ENCODE measurements around the gene GPN2. TPM values are rescaled to one million over a fixed set of nuclear protein-coding genes. Genes with fewer than 3 reads are reported as not detected.

GPN2 gene
- total RNA-seq, 1 donor from 2014 or later: 46.4 TPM

DNA sequence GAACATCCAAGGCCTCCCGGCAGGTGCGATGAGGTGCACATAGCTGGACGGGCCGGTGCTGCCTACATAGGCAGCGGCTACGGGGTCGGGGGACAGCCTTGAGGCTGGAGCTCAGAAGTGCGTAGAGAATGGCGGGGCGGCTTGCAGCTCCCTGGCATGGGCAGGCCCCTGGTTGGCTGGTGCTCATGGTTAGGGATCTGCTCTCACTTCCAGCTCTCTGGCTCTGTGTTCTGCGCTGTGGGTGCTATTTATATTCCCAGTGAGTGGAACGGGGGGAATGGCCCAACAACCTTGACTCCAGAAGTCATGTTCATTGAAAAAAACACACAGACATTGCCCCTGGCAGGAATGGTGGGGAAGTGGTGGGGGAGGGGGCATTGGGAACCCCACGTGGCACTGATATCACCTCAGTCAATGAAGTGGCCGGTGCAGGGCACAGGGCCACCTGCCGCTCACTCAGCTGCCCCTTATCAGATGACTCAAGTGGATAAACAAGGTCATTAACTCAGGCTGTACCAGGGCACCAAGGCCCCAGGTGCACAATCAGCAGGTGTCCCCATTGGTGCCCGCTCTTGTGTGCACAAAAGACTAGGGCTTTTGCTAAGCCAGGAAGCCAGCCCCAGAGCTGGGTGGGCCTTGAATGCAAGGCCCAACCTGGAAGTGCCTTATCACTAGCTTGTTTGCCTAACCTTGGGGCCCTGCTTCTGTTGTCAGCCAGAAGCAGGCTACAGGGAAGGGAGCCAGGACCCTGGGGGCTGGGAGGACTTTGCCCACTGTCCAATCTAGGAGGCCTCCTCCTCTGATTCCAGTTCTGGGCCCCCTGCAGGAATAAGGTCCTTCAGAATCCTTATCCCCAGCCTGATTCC, 23.9 kb upstream of the GPN2 start, which contains the start of gene NR0B2:
Gene NR0B2, minus strand, starts transcription at position 222 of the 866 bp plus-strand sequence. Its CDS starts 35 bp downstream, at position 187.
- intact Hi-C loops (cut with micrococcal nuclease): no loop called here
- H3K27ac Mint-ChIP-seq: no peak within 1 kb of the TSS
- H3K4me3 Mint-ChIP-seq: no peak within 1 kb of the TSS
- H3K4me1 Mint-ChIP-seq (ENCODE audit: low read depth): no peaks in the 10 kb centered on the region
- H3K27me3 Mint-ChIP-seq (ENCODE audit: insufficient read depth): peaks cover 11% of the 10 kb centered on the region
- DNase-seq (ENCODE audit: low spot score): no peak
- no peaks in the 10 kb centered on the region for H3K36me3 Mint-ChIP-seq (ENCODE audit: low read depth)
- H3K9me3 Mint-ChIP-seq: no peaks in the 10 kb centered on the region

DNA sequence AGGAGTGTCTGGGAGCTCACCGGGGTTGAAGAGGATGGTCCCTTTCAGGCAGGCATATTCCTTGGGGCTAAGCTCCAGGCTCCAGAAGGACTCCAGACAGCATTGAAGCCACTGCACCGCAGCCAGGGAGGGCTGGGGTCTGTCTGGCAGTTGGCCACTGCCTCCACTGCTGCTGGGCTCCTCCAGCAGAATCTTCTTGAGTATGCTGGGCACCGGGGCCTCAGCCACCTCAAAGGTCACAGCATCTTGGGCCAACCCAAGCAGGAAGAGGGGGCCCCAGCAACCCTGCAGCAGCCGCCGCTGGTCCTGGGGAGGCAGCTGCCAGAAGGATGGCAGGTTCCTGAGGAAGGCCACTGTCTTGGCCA, 23.3 kb upstream of the GPN2 start:
- Mint-ChIP-seq H3K4me3 (no peak overlapping the region), H3K27ac (no peak overlapping the region), H3K9me3 (no peaks in the 10 kb centered on the region), H3K4me1 (ENCODE audit: low read depth) (no peaks in the 10 kb centered on the region), H3K36me3 (ENCODE audit: low read depth) (no peaks in the 10 kb centered on the region), H3K27me3 (ENCODE audit: insufficient read depth) (peaks cover 11% of the 10 kb centered on the region)
- intact Hi-C loops (cut with micrococcal nuclease): no loop called here
- DNase-seq (ENCODE audit: low spot score): no peak

- Mint-ChIP-seq H3K27me3 (ENCODE audit: insufficient read depth) (peaks cover 13% of the 10 kb centered on the region), H3K27ac (no peak overlapping the region), H3K4me3 (no peak overlapping the region), H3K4me1 (ENCODE audit: low read depth) (no peaks in the 10 kb centered on the region), H3K9me3 (no peaks in the 10 kb centered on the region), H3K36me3 (ENCODE audit: low read depth) (no peaks in the 10 kb centered on the region)
- intact Hi-C loops (cut with micrococcal nuclease): no loop called here
- no peak for DNase-seq (ENCODE audit: low spot score)
Measured at GRCh38 chr1:26912147-26912490, 22.0 kb upstream of the GPN2 start.

DNA sequence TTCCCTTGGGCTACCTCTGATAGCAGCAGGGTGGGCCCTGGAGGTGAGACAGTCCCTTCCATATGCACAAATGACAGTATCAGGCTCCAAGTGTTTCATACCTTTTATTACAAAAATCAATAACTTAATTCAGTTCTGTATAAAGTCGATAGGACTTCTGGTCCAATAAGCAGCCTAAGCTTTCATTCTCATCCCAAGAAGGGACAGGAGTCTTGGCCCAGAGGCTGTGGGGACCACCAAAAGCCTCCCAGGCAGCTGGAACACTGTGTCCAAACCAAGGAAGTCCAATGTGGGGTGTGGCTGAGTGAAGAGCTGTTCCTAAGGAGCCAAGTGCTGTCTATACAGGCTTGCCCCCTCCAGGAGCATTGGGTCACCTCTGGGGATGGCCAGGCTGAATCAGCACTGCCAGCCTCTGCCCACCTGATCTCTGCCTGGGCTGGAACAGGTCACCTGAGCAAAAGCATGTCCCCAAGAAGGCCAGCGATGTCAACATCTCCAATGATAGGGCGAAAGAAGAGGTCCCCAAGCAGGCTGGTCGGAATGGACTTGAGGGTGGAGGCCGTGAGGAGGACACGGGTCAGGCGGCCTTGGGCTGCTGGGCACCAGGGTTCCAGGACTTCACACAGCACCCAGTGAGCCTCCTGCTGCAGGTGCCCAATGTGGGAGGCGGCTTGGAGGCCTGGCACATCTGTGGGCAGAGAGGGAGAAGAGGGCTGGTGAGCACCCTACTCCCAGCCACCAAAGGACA, 21.5 kb upstream of the GPN2 start:
- intact Hi-C loops (cut with micrococcal nuclease): no loop called here
- H3K27ac Mint-ChIP-seq: no peak overlapping the region
- no peaks in the 10 kb centered on the region for H3K9me3 Mint-ChIP-seq
- H3K4me1 Mint-ChIP-seq (ENCODE audit: low read depth): no peaks in the 10 kb centered on the region
- DNase-seq (ENCODE audit: low spot score): no peak
- peaks cover 13% of the 10 kb centered on the region for H3K27me3 Mint-ChIP-seq (ENCODE audit: insufficient read depth)
- H3K36me3 Mint-ChIP-seq (ENCODE audit: low read depth): no peaks in the 10 kb centered on the region
- H3K4me3 Mint-ChIP-seq: no peak overlapping the region

DNA sequence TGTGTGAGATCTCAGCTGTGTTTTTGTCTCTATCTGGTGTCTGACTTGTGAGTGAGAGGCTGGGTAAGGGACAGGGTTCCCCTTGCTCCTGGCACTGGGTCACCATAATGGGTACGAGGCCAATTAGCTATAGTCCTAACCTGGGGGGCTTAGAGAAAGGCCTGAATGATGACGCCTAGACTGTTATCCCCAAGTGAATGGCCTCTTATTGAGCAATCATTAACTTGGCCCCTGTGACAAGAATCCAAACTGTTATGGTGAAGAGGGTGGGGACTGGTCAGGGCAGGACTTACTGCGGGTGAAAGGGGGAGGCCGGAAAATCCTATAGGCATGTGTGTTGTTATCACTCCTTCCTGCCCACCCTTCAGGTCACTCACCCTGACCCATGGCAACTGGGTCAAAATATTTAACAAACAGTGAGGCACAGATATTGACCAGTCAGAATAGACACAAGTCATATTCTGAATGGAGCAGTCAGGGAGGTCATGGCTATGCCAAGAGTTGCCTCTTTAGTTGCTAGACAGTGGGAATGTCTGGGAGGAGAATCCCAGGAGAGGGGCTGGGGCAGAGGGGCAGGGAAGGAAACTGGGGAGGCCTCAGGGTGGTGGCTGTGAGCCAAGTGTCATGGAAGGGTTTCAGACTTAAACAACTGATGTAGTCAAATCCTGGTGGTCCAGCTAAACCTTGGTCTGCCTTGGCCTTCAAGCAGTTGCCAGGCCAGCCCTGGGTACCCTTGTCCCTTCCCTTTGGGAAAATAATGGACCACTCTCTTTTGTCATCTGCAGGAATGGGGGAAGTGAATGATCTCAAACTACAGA, 20.5 kb upstream of the GPN2 start:
- no peak for DNase-seq (ENCODE audit: low spot score)
- intact Hi-C loops (cut with micrococcal nuclease): no loop called here
- Mint-ChIP-seq H3K27me3 (ENCODE audit: insufficient read depth) (peaks cover 13% of the 10 kb centered on the region), H3K4me3 (no peak overlapping the region), H3K27ac (no peak overlapping the region), H3K9me3 (no peaks in the 10 kb centered on the region), H3K4me1 (ENCODE audit: low read depth) (no peaks in the 10 kb centered on the region), H3K36me3 (ENCODE audit: low read depth) (no peaks in the 10 kb centered on the region)

DNA sequence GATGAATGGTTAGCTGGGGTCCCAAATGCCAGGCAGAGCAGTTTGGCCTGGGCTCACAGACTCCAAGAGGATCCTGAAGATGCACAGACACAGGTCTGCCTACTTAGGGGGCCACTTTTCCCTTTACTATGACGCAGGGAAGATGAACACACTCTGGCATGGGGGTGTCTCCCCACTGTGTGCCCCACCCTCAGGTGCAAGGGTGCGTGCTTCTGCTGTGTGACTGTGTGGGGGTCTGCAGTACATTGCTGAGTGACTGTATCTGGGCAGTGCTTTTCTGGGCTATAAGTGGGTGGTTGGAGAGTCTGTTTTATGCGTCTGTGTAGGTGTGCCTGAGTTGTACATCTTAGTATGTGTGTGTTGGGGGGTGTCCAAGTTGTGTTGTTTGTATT, 19.9 kb upstream of the GPN2 start:
- H3K4me3 Mint-ChIP-seq: no peak overlapping the region
- H3K27ac Mint-ChIP-seq: no peak overlapping the region
- no peaks in the 10 kb centered on the region for H3K9me3 Mint-ChIP-seq
- H3K27me3 Mint-ChIP-seq (ENCODE audit: insufficient read depth): peaks cover 13% of the 10 kb centered on the region
- no peaks in the 10 kb centered on the region for H3K4me1 Mint-ChIP-seq (ENCODE audit: low read depth)
- no peak for DNase-seq (ENCODE audit: low spot score)
- H3K36me3 Mint-ChIP-seq (ENCODE audit: low read depth): no peaks in the 10 kb centered on the region
- intact Hi-C loops (cut with micrococcal nuclease): no loop called here

DNA sequence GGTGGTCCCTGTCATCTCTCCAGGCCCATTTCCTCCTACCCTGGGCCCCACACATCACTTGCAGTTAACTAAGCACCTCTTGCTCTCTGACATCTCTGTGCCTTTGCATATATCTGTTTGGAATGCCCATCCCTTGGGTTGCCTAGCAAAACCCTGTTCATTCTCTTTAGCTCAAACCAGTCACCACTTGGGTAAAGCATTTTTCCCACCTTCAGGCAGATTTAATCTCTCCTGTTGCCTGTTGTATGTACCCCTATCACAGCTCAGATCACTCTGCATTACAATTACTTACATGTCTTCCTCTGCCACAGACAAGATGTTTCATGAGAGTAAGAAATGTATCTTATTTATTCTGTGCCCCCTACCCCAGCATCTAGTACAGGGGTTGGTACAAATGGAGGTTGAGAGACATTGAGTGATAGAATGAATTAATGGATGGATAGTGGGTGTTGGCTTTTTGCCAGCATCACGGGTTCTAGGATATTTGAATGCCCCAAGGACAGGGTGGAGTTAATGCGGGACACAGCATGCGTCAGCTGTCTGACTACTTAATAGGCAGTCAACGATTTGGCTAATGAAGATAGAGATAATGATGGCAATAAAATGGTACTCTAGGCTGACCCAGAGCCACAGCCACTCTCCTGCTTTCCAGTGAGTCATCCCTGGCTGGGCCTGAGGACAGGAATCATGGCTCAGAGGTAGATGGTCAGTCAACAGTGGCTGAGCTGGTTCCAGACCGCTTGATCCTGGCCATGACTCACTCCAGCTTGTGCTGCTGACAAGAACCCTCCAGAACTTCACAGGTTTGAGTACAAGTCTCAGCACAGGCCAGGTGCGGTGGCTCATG, 17.2 kb upstream of the GPN2 start:
- peaks cover 10% of the 10 kb centered on the region for H3K27me3 Mint-ChIP-seq (ENCODE audit: insufficient read depth)
- no peaks in the 10 kb centered on the region for H3K36me3 Mint-ChIP-seq (ENCODE audit: low read depth)
- no peaks in the 10 kb centered on the region for H3K9me3 Mint-ChIP-seq
- no peak for DNase-seq (ENCODE audit: low spot score)
- H3K27ac Mint-ChIP-seq: no peak overlapping the region
- H3K4me3 Mint-ChIP-seq: no peak overlapping the region
- no peaks in the 10 kb centered on the region for H3K4me1 Mint-ChIP-seq (ENCODE audit: low read depth)
- intact Hi-C loops (cut with micrococcal nuclease): no loop called here

DNA sequence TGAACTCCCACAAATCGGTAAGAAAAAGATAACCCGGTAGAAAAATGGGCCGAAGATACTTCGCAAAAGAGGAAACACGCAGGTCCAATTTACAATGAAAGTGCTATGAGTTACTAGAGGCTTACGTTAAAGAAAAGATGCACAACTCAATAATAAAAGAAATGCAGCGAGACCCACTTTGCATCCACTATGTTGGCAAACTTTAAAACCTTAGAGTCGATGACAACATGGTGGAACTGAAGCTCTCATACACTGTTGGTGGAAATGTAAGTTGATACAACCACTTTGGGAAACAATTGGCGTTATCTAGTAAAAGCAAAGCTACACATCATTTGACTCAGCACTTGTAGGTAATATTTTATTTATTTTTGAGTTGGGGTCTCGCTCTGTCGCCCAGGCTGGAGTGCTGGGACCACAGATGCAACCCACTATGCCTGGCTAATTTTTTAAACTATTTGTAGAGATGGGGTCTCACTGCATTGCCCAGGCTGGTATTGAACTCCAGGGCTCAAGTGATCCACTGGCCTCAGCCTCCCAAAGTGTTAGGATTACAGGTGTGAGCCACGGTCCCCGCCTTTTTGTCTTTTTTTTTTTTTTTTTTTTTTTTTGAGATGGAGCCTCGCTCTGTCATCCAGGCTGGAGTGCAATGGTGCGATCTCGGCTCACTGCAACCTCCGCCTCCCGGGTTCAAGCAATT, 10.9 kb upstream of the GPN2 start:
- H3K36me3 Mint-ChIP-seq (ENCODE audit: low read depth): peaks cover 5% of the 10 kb centered on the region
- no peak for DNase-seq (ENCODE audit: low spot score)
- intact Hi-C loops (cut with micrococcal nuclease): loop anchor here (1.0 to 5.0 kb wide), 3 partner anchors 11 to 594 kb away; partner anchors contain the start of genes GPN2, NUDC and UBXN11
- H3K27ac Mint-ChIP-seq: peak overlapping the region; percentile 96
- H3K9me3 Mint-ChIP-seq: no peaks in the 10 kb centered on the region
- H3K4me1 Mint-ChIP-seq (ENCODE audit: low read depth): peaks cover 27% of the 10 kb centered on the region
- H3K4me3 Mint-ChIP-seq: peak overlapping the region; percentile 93
- H3K27me3 Mint-ChIP-seq (ENCODE audit: insufficient read depth): peaks cover 2% of the 10 kb centered on the region

DNA sequence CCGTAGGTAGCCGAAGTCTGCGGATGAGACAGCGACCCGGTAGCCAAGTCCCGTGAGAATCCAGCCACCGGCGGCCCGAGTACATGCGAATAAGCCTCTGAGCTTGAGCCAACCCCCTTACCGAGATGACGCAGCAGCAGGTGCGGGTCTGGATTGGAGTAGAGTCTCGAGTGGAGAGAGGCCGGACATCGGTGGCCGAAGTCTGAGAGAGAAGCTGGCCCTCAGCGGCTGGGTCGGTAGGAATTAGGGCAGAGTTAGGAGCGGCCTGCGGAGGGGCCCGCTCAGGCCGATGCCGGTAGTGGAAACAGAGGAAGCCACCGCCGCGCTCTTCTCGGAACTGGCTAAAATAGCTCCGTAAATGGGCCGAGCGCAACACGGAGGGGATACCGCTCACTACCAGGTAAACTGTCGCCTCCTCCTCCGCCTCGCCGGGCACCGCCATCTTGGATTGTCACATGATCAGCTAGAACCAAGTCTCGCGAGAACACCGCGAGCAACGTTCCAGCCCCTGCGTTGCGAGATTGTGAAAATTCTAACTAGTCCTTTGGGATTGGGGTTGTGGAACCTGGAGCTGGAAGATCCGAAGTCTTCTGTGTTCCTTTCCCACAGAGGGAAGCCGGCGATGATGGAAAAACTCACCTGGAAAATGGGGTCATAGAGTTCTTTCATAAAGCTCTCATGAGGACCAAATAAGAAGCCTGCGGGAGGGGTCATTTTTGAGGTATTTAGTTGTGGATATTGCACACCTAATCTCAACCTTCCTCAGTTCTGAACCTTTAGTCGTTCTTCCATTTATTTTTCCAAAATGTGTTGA, 10.1 kb upstream of the GPN2 start, which contains the start of gene GPATCH3:
Gene GPATCH3, minus strand, starts transcription at position 467 of the 814 bp plus-strand sequence. Its CDS starts 25 bp downstream, at position 442.
- Mint-ChIP-seq H3K9me3 (no peaks in the 10 kb centered on the region), H3K27ac (peak within 1 kb of the TSS; percentile 96), H3K4me1 (ENCODE audit: low read depth) (peaks cover 27% of the 10 kb centered on the region), H3K36me3 (ENCODE audit: low read depth) (peaks cover 5% of the 10 kb centered on the region), H3K4me3 (peak within 1 kb of the TSS; percentile 93), H3K27me3 (ENCODE audit: insufficient read depth) (peaks cover 2% of the 10 kb centered on the region)
- DNase-seq (ENCODE audit: low spot score): peak; percentile 81
- intact Hi-C loops (cut with micrococcal nuclease): loop anchor here (1.0 to 5.0 kb wide), 3 partner anchors 10 to 593 kb away; partner anchors contain the start of genes GPN2, NUDC and UBXN11

- H3K9me3 Mint-ChIP-seq: no peaks in the 10 kb centered on the region
- intact Hi-C loops (cut with micrococcal nuclease): no loop called here
- H3K36me3 Mint-ChIP-seq (ENCODE audit: low read depth): peaks cover 24% of the 10 kb centered on the region
- peaks cover 27% of the 10 kb centered on the region for H3K4me1 Mint-ChIP-seq (ENCODE audit: low read depth)
- DNase-seq (ENCODE audit: low spot score): no peak
- peaks cover under 1% of the 10 kb centered on the region for H3K27me3 Mint-ChIP-seq (ENCODE audit: insufficient read depth)
- no peak overlapping the region for H3K4me3 Mint-ChIP-seq
- no peak overlapping the region for H3K27ac Mint-ChIP-seq
Measured at GRCh38 chr1:26897351-26897750, 7.3 kb upstream of the GPN2 start.

DNA sequence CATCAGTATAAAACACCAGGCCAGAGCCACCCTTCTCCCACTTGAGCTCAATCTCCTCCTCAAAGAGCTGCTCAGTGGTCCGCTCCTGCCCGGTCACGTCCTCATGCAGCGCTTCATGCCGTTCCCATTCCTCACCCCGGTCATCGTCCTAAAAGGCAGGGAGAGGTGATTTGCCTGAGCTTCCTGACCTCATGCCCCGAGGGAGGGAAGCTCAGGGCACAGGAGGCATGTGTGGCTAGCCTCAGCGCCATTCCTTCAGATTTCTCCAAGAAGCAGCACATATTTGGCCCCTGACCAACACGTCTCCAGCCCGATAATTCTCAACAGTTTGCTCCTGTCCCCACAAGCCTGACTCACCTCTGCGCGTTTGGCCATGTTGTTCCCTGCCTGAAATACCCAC, 4.2 kb upstream of the GPN2 start:
- no peak for DNase-seq (ENCODE audit: low spot score)
- H3K9me3 Mint-ChIP-seq: no peaks in the 10 kb centered on the region
- H3K4me1 Mint-ChIP-seq (ENCODE audit: low read depth): peaks cover 26% of the 10 kb centered on the region
- H3K27me3 Mint-ChIP-seq (ENCODE audit: insufficient read depth): no peaks in the 10 kb centered on the region
- H3K36me3 Mint-ChIP-seq (ENCODE audit: low read depth): peaks cover 31% of the 10 kb centered on the region
- no peak overlapping the region for H3K27ac Mint-ChIP-seq
- intact Hi-C loops (cut with micrococcal nuclease): no loop called here
- H3K4me3 Mint-ChIP-seq: no peak overlapping the region
